ENCODE measurements around the gene SYT9. TPM values are rescaled to one million over a fixed set of nuclear protein-coding genes. Genes with fewer than 3 reads are reported as not detected.

SYT9 gene
- total and polyA plus RNA-seq, 4 donors: 0.05 to 5.4 (median 2.6) TPM

DNA sequence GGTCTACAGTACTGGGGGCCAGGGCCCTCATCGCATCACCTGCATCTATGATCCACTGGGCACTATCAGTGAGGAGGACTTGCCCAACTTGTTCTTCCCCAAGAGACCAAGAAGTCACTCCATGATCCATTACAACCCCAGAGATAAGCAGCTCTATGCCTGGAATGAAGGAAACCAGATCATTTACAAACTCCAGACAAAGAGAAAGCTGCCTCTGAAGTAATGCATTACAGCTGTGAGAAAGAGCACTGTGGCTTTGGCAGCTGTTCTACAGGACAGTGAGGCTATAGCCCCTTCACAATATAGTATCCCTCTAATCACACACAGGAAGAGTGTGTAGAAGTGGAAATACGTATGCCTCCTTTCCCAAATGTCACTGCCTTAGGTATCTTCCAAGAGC lies 258.3 kb downstream of the SYT9 start:
- Histone ChIP-seq H3K27ac (ENCODE audit: low read depth in 1 of 2, low read length in 2 of 2) (no peak overlapping the region), H3K27me3 (ENCODE audit: control insufficient read depth in 4 of 4, insufficient read depth in 4 of 4, low read length in 3 of 4) (no peaks in the 10 kb centered on the region), H3K4me3 (ENCODE audit: low read depth in 1 of 3, low read length in 3 of 3) (no peak overlapping the region), H3K4me1 (ENCODE audit: control insufficient read depth in 4 of 4, insufficient read depth in 4 of 4, low read length in 3 of 4) (peaks cover 13 to 34% (median 23%) of the 10 kb centered on the region in 4 donors), H3K36me3 (ENCODE audit: control insufficient read depth in 4 of 4, insufficient read depth in 3 of 4, low read depth in 1 of 4, low read length in 3 of 4) (no peaks in the 10 kb centered on the region), H3K9me3 (ENCODE audit: control insufficient read depth in 4 of 4, low read length in 3 of 4) (no peaks in the 10 kb centered on the region), H3K9ac (ENCODE audit: low read depth in 1 of 2, low read length in 2 of 2) (no peak overlapping the region)
- WGBS: 88% methylated on average over 2 of the region's 2 CpGs
- no peak for TF ChIP-seq JUND (IDR thresholded peaks at IDR 0.05)
- TF ChIP-seq MAX (IDR thresholded peaks at IDR 0.05): no peak
- no peak for TF ChIP-seq ZBTB33 (IDR thresholded peaks at IDR 0.05)
- no peak for TF ChIP-seq HNF4A (conservative IDR thresholded peaks at IDR 0.05)
- no peak for TF ChIP-seq RAD21 (IDR thresholded peaks at IDR 0.05)
- TF ChIP-seq CTCF (IDR thresholded peaks at IDR 0.05; ENCODE audit: low read depth, low read length, missing input control): no peak
- no peak for TF ChIP-seq YY1 (IDR thresholded peaks at IDR 0.05)
- no peak for TF ChIP-seq FOXA2 (IDR thresholded peaks at IDR 0.05)
- TF ChIP-seq SP1 (IDR thresholded peaks at IDR 0.05): no peak
- no peak for TF ChIP-seq HNF4G (IDR thresholded peaks at IDR 0.05)
- TF ChIP-seq TAF1 (conservative IDR thresholded peaks at IDR 0.05): no peak
- no peak for TF ChIP-seq GABPA (IDR thresholded peaks at IDR 0.05 in 1 of 2, conservative IDR thresholded peaks at IDR 0.05 in 1 of 2)
- TF ChIP-seq RXRA (IDR thresholded peaks at IDR 0.05): no peak
- TF ChIP-seq REST (IDR thresholded peaks at IDR 0.05): no peak
- DNase-seq (ENCODE audit: low spot score): no peak

- no peaks in the 10 kb centered on the region for H3K9me3 ChIP-seq (ENCODE audit: control insufficient read depth in 4 of 4, low read length in 3 of 4)
- DNase-seq (ENCODE audit: low spot score): no peak
- H3K4me1 ChIP-seq (ENCODE audit: control insufficient read depth in 4 of 4, insufficient read depth in 4 of 4, low read length in 3 of 4): peaks cover 13 to 49% (median 36%) of the 10 kb centered on the region in 4 donors
- H3K27me3 ChIP-seq (ENCODE audit: control insufficient read depth in 4 of 4, insufficient read depth in 4 of 4, low read length in 3 of 4): no peaks in the 10 kb centered on the region
- H3K9ac ChIP-seq (ENCODE audit: low read depth in 1 of 2, low read length in 2 of 2): peak overlapping the region in 1 of 2 donors; percentile 60
- H3K36me3 ChIP-seq (ENCODE audit: control insufficient read depth in 4 of 4, insufficient read depth in 3 of 4, low read depth in 1 of 4, low read length in 3 of 4): no peaks in the 10 kb centered on the region
- H3K27ac ChIP-seq (ENCODE audit: low read depth in 1 of 2, low read length in 2 of 2): peak overlapping the region; percentile 82 to 87
- H3K4me3 ChIP-seq (ENCODE audit: low read depth in 1 of 3, low read length in 3 of 3): no peak overlapping the region
- WGBS: 13% methylated on average over 5 of the region's 5 CpGs
- TF ChIP-seq RAD21 (IDR thresholded peaks at IDR 0.05) (peak in 1 of 2 donors; percentile 37), YY1 (IDR thresholded peaks at IDR 0.05) (peak; percentile 60), REST (IDR thresholded peaks at IDR 0.05) (no peak), FOXA2 (IDR thresholded peaks at IDR 0.05) (no peak), RXRA (IDR thresholded peaks at IDR 0.05) (peak; percentile 54 to 71), FOXA1 (IDR thresholded peaks at IDR 0.05) (no peak), NR2F2 (IDR thresholded peaks at IDR 0.05) (no peak), MAX (IDR thresholded peaks at IDR 0.05) (peak; percentile 90), HNF4A (conservative IDR thresholded peaks at IDR 0.05) (peak; percentile 60 to 77), SP1 (IDR thresholded peaks at IDR 0.05) (peak; percentile 60), GABPA (IDR thresholded peaks at IDR 0.05 in 1 of 2, conservative IDR thresholded peaks at IDR 0.05 in 1 of 2) (no peak), EGR1 (IDR thresholded peaks at IDR 0.05; ENCODE audit: low read depth in 2 of 2) (no peak), ZBTB33 (IDR thresholded peaks at IDR 0.05) (peak; percentile 32), TAF1 (conservative IDR thresholded peaks at IDR 0.05) (no peak)
Observed at GRCh38 chr11:7511401-7511800, 259.7 kb downstream of the SYT9 start.

Data from liver (tissue), 9 donors.